ENCODE data around the gene RANBP3L.
"Not testable (repeated sequence)": the region's sequence is repeated elsewhere in the genome, so short reads cannot be mapped to it uniquely, and the experiment has no call there.

RANBP3L gene

DNA sequence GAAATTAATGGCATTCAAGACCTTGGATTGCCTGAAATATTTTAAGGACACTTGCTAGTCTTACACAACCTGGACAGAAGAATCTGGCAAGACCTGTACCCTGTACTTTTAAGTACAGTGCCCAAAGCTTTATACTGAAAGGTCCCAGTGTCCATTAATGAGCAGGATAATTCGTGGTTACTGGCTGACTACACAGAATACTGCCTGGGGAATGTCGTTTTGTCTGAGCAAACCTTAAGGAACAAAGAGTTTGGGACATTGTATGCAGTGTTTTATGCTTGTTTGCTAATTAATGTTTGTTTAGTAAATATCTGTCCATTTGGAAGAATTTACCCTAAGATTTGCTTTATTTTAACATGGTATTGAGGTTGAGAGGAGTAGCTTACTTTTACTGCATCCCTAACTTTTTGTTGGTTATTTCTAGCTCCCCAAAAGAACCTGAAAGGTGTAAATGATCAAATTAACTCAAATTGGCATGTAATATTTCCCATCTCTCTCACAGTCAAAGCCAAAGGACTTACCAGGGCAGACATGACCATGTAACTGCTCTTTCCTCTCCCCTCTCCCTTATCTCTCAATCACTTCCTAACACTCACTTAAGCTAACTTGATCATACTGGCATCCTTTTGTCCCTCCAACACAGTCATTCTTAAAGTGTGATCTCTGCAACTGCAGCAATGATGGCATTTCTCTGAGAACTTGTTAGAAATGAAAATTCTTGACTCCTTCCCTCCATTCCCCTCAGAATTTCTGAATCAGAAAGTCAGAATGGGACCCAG lies 15.7 kb downstream of the RANBP3L start:
- no peak for DNase-seq (ENCODE audit: low read depth in 2 of 2)

DNA sequence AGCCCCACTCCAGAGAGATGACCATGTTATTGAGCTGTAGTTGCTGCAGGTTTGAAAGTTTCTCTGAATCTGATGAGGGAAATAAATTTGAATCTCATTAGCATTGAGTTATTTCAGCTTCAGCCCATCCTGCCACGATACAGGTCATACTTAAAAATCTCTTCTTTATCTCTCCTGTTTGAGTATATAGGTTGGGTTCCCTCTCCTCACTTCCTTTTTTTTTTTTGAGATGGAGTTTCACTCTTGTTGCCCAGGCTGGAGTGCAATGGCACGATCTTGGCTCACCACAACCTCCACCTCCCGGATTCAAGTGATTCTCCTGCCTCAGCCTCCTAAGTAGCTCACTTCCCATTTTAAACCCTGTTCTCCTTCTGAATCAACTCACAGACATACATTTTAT lies 17.9 kb downstream of the RANBP3L start:
- not testable (repeated sequence) for DNase-seq (ENCODE audit: low read depth in 2 of 2)

DNA sequence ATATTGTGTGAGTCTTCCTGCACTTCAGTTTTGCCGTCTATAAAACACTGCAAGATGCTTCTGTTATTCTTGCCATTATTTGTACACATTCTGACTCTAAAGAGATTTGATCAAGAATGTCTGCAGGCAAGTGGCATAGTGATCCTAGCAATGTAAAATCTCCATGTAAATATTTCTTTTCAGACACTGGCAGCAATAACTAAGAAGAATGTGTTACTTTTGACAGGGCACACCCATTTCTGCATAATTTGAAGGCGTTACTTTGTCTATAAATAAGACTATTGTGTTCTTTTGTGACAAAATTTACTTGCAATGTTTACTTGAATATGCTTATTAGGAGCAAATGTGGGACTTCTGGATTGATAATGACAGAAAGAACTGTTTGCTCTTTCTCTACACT lies 20.1 kb downstream of the RANBP3L start:
- DNase-seq (ENCODE audit: low read depth in 2 of 2), result no peak

DNA sequence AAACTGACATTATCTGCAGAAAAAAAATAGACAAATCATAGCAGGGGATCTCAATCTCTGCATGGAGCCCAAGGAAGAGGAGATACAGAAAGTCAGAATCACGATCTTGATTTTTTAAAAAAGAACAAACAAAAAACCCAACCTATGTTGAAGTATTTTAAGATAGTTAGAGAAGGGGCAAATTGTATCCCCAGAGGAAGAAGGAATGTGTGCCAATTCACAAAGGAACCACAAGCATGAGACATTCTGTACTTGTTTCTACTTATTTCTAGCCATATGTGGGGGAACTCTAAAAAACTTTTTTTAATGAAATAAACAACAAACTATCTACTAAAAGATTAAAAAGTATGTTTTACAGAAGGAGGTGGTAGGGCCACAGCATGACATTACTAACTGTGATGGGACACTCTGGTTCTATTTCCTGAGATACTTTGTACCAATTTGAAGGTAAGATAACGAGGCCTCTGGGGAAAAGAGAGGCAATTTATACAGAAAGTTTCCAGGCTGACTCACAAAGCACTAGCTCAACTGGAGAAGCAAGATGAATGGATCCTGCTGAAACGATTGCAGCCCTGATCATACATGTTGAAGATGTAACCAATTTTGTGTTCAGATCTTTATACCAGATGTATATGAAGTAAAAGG lies 22.5 kb downstream of the RANBP3L start:
- no peak for DNase-seq (ENCODE audit: low read depth in 2 of 2)

DNA sequence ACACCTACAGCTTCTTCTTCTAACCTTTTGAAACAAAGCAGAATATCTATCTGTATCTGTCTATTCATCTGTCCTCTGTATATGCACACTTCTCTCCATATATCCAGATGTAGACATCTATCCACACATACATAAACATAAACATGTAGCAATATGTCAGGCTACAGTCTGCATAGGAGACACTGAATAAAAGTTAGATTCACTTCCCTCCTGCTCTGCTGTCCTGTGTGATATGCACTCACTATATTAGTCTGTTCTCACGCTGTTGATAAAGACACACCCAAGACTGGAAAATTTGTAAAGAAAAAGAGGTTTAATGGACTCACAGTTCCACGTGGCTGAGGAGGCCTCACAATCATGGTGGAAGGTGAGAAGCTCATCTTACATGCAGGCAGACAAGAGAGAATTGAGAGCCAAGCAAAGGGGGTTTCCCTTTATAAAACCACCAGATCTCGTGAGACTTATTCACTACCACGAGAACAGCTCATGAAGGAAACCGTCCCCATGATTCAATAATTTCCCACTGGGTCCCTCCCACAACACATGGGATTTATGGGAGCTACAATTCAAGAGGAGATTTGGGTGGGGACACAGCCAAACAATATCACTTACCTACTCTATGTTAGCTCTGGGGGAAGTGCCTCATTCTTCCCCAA lies 24.1 kb downstream of the RANBP3L start:
- DNase-seq (ENCODE audit: low read depth in 2 of 2), result no peak

DNA sequence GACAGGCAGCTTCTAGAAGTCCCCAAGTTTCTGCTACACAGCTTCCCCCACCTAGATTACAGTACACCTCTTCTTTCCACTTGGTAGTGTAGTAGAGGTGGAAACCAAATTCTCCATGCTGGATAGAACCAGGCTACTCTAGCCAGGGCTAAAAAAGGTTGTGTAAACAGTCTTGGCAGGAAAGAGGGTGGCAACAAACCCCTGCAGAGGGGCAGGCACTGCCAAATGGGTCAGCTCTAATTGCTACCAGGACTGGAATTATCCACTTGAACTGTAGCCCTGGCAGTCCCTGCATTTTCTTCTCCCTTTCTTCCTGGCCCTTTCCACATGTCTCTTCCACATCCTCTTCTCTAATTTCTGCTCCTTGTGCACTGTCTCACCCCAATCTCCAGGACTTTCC lies 24.8 kb downstream of the RANBP3L start:
- no peak for DNase-seq (ENCODE audit: low read depth in 2 of 2)

DNA sequence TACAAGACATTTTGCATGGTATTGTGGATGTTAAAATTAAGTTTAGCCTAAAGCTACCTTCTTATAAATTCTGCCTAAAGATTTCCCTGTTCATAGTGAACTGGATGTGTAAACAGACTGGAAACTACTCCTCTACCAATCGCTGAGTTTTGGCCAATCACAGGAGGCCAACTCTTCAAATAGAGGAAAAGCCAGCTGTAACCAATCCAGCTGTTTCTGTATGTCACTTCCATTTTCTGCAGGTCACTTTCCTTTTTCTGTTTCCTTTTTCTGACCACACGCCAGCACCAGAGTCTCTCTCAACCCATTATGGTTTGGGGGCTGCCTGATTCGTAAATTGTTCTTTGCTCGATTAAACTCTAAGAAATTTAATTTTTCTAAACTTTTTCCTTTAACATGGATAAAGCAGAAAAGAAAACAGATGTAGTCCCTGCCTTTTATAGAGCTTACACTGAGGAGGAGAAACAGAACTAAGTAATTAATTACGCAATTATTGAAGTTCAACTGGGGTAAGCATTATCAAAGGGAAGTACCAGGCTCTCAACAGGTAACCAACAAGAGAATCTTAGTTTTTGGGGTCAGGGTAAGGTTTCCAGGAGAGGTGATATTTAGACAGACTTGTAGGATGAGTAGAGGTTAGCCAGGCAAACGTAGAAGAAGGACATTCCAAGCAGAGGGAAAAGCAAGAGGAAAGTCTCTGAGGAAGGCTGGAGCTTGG lies 27.7 kb downstream of the RANBP3L start:
- DNase-seq (ENCODE audit: low read depth in 2 of 2), result no peak

DNA sequence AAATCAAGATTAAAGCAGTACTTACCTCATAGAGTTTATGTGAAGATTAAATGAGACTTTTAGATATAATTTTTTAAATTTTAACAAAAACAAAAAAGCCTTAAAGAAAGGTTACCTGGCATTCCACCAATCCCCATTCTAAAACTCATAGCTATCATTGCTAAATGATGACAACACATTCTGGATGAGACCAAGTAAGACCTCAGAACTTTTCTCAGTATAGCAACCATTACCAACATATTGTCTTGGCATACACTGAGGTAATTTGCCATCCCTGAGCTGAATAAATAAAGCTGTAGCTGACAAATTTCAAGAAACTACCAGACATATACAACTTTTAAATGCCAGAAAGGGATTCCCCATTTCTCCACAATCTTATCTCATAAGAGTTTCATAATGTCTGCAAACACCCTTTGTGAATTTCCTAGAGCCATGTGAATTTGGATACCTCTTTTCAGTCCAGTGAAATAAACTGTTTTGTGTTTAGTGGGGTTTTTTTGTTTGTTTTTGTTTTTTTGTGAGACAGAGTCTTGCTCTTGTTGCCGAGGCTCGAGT lies 29.5 kb downstream of the RANBP3L start:
- no peak for DNase-seq (ENCODE audit: low read depth in 2 of 2)

DNA sequence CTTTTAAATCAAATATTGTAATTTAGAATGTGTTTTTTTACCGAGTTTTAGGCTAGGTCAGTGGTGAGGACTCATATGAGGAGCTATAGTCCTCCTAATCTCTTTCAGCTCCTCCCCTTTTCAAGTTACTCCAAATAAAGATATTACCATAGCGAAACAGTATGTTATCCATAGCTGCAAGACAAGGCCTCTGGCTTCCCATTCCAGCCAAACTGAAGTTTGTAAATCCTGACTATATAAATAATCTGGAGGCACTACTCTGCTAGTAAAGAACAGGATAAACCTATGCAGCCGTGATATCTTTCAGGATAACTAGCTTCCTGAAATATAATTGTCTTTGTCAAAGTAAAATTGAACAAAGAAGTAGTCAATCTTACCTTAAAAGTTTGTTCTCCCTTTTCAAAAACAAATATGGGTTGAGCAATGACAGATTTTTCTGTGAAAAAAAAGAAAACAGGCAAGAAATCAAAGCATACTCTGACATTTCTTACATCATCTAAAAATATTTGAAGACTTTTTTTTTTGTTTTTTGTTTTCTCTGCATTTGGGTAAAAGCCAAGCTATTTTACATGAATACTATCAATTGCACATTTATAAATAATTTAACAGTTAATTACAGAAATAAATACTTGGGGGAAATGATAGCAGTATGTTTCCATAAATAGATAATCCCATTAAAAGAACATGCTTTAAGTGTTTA lies 30.7 kb downstream of the RANBP3L start:
- DNase-seq (ENCODE audit: low read depth in 2 of 2), result no peak

DNA sequence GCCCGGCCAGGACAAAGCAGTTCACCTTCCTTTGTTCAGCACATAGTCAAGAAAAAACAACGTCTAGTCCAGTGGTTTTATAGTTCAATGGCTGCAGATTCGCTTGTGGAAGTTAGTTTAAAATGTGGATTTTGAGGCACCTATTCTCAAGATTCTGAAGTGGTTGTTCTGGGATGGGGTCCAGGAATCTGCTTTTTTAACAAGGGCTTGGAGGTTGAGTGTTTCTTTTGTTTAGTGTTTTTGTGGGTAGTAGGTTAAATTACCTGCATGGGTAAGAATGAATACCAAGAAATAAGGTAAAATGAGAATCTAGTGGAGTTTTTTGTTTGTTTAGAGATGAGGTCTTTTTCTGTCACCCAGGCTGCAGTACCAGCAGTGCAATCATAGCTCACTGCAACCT lies 31.5 kb downstream of the RANBP3L start:
- no peak for DNase-seq (ENCODE audit: low read depth in 2 of 2)

DNA sequence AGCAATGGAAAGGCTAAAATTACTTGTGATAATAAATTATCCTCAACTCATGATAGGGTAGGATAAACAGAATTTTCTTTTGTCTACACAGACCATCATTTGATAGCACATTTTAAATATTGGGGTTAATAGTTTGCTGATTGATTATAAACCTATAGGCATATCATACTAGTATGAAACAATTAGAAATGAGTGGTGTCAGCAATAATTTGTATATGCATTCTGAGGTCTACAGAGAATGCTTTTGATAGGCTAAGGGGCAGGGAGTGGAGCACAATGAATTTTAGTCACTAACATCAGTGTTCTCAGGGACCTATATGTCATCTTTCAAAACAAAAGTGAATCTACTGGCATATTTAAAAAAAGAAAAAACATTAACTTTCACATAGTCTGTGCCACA lies 32.2 kb downstream of the RANBP3L start:
- no peak for DNase-seq (ENCODE audit: low read depth in 2 of 2)

DNA sequence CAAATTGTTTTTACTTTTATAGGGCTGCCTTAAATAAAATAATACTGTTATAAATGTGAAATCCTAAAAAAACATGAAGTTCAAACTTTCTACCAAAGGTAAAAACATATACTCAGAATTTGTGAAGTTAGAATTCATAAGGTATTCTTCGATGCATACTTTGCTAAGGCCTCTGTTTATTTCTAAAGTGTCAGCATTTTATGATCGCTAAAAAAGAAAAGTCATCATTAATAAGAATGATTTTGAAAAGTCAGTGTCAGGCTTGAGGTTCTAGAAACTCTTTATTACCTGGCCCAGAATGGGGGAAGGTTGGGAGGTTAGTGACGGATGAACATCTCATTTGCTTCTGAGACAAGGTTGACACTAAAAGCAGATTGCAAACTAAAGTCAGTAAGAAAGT lies 33.8 kb downstream of the RANBP3L start:
- DNase-seq (ENCODE audit: low read depth in 2 of 2), result no peak

DNA sequence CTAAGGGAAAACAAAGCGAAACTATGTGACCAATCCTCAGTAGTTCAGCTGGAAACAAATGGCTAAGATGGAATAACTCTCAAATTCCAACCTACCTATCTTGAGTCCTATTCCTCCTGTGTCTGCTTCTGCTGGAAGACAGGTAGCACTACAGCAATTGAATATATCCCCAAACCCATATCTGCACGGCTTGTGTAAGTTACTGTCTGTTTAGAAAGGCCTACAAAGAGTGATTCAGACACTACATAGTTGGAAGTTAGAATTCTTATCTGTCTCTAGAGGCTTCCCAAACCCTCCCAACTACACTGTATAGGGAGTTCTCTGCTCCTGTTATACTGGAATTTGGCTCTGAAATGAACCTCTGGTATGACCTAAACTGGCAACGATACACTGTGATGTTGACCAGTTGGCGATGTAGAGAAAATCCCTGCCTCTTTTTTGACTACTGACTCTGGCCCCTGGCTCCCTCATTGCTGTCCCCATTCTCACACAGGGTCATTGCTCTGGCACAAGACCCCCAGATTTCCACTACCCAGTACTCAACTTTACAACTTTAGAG lies 37.4 kb downstream of the RANBP3L start:
- DNase-seq (ENCODE audit: low read depth in 2 of 2), result no peak

DNA sequence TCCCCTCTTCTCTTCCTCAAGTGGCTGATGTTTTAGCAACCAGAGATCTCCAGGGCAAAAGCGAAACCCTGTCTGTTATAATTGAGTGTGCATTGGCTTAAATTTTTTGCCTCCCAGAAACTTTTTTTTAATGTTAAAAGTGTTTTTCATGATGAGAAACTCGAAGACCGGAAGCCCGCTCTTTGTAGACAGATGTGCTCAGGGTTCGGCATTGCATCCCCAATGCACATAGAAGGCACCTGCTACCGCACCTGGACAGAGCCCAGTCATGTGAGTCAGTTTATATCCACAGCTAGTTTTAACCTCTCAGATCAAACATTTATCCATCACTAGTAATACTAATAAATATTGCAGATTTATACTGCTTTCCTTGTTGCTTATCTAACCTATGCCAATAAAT lies 40.5 kb downstream of the RANBP3L start:
- DNase-seq (ENCODE audit: low read depth in 2 of 2), result no peak

DNA sequence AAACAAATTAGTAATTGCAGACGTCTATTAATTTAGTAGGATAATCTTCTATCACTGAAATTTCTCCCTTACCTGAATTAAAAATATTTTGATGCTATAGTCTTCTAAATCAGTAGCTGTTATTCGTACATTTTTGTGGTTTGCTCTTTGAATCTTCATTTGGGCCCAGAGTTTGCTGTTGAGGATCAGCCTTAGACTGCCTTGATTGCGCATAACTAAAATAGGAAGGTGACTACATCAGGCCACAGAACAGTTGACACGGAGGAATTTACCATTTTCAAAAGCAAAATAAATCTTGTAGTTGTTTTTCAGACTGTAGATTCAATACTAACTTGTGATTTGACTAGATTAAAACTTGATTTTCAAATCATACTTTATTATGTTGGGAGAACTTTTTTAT lies 48.1 kb downstream of the RANBP3L start:
- DNase-seq (ENCODE audit: low read depth in 2 of 2), result no peak

DNA sequence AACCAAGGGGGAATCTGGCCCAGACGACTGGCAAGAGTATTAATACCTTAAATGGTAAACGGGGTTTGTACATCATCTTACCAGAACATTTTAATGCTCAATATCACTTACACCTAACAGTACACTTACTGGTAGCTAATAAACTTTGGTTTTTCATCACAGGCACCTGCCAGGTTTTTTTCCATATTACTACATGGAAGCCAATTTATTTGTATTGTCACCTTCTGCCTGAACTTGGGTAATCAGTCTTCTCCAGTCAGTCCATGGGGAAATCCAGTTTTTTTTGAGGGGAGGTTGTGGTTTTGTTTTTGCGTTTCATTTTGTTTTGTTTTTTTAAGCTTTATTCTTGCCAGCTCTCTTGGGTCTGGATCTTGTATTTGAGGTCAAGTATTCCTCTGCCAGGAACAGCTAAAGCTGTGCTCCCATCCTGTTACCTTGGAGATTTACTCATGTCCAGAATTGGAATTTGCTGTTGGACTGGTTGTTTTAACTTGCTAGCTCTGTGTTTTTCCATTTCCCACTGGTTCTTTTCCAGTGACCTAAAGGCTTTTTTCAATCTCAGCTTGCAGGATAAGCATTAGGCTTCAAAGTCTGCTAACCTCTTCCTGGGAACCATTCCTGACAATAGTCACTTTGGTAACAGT lies 48.9 kb downstream of the RANBP3L start:
- no peak for DNase-seq (ENCODE audit: low read depth in 2 of 2)

DNA sequence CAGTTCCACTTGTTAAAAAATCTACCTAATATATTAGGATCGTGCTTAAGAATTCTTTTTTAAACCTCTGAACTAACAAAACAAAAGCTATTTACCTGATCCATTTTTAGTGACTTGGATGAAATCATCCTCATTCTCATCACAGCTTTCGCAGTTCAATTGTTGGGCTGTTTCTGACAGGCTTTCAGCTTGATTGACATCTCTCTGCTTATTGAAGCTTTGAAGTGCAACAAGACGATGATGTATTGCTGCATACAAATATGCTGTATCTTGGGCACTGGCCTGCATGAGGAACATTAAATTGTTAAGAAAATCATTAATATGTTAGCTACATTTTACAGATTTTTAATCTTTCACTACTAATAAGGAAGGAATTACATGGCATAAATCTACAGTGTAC lies 50.5 kb downstream of the RANBP3L start:
- DNase-seq (ENCODE audit: low read depth in 2 of 2), result no peak

DNA sequence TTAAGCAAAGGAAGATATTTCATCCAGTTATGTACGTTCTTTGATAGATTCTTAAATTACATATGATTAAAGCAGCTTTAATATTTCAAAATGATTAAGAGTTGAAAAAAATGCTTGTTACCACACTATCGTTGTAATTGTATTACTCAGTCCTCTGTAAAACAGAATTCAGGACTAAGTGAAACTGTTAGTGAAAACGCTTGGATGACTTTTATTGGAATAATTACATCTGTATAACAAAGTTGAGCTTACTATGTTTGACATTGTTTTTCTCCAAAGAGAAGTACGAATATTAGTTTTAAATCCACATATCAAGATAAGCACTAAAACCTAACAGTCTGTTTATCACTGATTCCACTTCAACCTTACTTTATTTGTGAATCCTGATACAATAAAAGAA lies 51.3 kb downstream of the RANBP3L start:
- DNase-seq (ENCODE audit: low read depth in 2 of 2), result no peak

DNA sequence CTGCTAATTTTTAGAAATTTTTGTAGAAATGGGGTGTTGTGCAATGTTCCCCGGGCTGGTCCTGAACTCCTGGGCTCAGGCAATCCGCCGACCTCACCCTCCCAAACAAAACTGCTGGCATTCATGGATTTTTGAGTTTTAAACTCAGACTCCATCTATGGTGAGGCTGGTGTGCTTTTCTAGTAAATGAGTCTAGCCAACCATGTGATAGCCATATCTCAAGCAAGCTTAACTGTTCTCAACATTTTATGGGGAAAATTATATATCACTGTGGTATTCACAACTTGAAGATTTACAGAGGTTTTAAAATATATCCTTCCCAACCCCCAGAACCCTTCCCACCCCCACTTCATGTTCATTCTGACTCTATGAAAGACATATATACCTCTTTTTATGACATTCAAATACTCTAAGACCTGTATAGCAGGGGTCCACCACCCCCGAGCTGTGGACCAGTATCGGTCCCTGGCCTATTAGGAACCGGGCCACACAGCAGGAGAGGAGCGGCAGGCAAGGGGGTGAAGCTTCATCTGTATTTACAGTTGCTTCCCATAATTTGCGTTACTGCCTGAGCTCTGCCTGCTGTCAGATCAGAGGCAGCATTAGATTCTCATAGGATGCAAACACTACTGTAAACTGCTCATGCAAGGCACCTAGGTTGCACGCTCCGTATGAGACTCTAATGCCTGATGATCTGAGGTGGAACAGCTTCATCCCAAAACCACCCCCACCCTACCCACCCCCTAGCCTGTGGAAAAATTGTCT lies 55.5 kb downstream of the RANBP3L start:
- DNase-seq (ENCODE audit: low read depth in 2 of 2), result no peak

DNA sequence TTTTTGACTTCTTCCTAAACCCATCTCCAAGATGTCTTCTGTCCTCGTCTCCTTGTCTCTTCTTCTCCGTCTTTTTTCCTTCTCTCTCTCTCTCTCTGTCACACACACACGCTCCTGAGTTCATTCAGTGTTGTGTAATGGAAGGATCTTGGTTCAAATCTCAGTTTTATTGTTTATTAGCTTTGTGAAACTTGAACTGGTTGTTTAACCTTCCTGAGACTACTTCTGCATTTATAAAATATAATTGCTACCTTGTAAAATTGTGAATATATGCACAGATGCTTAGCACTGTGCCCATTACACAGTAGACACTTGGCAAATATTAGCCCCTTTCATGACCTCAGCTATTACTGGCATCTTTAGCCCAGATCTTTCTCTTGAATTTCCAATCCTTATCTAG lies 57.6 kb downstream of the RANBP3L start:
- DNase-seq (ENCODE audit: low read depth in 2 of 2), result no peak
